Stimulated activated CD4-positive, alpha-beta T cell treated with anti-CD3 and anti-CD28 coated beads, Interleukin-4, amount 100 ng/mL, for 48 hours (primary cell): ENCODE results near the gene SCNM1.
"Not testable (repeated sequence)": the region's sequence is repeated elsewhere in the genome, so short reads cannot be mapped to it uniquely, and the experiment has no call there.

Experiments
- DNase-seq, 2 donors: peaks; one replicate each; pipeline ENCODE4 v3.0.0-alpha.2; 2020; ENCODE audit warnings: low read depth in 2 of 2

The SCNM1 gene

DNA sequence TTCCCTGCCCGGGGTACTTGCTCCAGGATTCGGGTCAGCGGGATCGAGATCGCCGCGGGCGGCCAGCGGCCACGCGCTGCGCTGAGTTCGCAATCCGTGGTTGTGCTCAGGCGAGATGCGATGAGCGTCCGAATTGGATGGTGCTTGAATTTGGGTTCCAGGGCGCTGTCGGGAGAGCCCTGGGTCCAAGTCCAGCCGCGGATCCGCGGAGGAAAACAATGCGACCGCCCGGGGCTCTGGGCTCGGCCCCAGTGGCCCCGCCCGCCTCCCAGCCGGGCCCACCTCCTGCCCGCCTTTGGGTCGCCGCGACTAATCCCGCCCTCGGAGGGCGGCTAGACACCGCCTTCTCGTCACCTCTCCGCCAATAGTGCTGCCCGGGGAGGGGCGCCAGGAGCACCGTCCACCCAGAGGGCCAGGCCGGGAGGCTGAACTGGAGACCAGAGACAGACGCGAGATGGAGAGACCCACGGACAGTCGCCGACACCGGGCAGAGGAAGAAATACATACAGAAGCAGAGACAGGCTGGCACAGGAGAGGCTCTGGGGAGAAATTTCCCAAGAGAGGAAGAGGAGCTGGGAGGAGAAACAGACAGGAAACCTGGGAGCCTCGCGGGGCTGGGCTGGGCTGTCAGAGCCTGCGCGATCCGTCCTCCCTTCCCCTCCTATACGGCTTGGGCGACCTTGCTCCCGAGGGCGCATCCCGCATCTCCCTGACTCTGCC, 19.4 kb upstream of the SCNM1 start, which contains the start of gene SEMA6C:
TSS of gene SEMA6C (minus strand) at position 220 of the 720 bp plus-strand sequence. CDS start 4,010 bp downstream, outside the sequence.
- DNase-seq, result peak; percentile 75 to 86

- no peak for DNase-seq
Measured at GRCh38 chr1:151147132-151147503, 18.8 kb upstream of the SCNM1 start.

GRCh38 chr1:151147665-151148064, 18.3 kb upstream of the SCNM1 start:
- no peak for DNase-seq

- peak; percentile 70 to 83 for DNase-seq
Measured at GRCh38 chr1:151156515-151156819, 9.5 kb upstream of the SCNM1 start, which contains the start of gene TNFAIP8L2. TSS of gene TNFAIP8L2 (plus strand) at chr1:151156649. CDS start at chr1:151158698, 2,049 bp downstream.

GRCh38 chr1:151157067-151157531, 8.8 kb upstream of the SCNM1 start:
- peak; percentile 43 to 64 for DNase-seq

DNA sequence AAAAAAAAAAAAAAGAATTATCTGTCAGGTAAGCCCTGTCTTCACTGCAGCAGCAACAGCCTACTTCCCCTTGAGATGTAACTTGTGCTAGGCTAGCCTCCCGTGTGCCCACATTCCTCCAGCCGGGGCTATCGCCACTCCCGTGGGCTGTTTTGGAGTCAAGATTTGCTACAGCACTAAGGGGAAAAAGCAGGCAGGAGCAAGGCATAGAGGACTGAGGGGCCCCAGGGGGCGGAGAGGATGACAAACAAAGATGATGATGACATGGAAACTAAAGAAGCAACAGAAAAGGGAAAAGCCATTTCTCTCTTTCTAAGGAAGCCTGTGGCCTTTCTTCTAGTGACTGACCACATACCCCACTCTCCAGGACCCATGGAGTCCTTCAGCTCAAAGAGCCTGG, 7.6 kb upstream of the SCNM1 start:
- DNase-seq, result peak; percentile 48 to 54

DNA sequence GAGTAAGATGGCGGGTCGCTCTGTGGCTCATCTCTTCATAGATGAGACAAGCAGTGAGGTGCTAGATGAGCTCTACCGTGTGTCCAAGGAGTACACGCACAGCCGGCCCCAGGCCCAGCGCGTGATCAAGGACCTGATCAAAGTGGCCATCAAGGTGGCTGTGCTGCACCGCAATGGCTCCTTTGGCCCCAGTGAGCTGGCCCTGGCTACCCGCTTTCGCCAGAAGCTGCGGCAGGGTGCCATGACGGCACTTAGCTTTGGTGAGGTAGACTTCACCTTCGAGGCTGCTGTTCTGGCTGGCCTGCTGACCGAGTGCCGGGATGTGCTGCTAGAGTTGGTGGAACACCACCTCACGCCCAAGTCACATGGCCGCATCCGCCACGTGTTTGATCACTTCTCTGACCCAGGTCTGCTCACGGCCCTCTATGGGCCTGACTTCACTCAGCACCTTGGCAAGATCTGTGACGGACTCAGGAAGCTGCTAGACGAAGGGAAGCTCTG, 7.1 kb upstream of the SCNM1 start:
- no peak for DNase-seq

- DNase-seq, result no peak
Measured at GRCh38 chr1:151159373-151159772, 6.6 kb upstream of the SCNM1 start.

GRCh38 chr1:151164732-151165280, 1.1 kb upstream of the SCNM1 start:
- DNase-seq, result no peak

DNA sequence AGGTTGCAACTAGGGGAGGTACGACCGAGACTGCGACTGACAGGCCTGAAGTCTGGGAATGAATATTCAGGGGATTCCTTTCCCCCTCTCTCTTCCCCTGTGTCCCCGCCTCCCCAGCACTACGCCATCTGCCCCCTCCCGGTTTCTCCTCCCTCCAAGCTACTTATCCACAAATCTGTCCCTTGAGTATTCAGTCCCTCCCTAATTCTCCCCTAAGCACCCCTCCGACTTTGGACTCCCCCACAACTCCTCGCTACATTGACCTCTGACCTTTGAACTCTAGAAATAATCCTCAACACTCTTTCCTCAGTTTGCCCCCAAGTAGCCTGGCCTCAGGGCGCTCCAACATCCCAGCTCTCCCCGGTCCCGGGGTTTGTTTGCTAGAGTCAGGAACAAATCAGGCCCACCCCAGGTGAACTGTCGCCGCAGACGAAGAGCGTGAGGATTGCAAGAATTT, 635 bp upstream of the SCNM1 start:
- no peak for DNase-seq

GRCh38 chr1:151166505-151166956, 587 bp downstream of the SCNM1 start:
- no peak for DNase-seq

GRCh38 chr1:151167116-151167515, 1.2 kb downstream of the SCNM1 start:
- no peak for DNase-seq

DNA sequence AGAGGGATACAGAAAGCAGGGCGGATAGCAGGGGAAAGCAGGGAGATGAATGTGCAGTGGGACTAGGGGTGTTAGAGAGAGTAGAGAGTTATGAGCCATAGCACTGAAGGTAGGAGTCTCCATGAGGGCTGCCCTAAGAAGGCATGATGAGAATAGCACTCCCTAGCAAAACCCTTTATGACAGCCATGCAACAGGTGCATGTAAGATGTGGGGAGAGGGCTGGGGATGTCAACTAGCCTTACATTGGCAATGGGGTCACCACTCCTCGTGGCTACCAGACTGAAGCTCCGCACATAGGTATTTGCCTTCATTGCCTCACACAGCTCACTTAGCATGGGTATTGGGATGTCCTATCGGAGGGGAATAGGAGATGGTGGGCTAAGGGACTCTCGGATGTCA, 5.2 kb downstream of the SCNM1 start:
- DNase-seq, result no peak

DNA sequence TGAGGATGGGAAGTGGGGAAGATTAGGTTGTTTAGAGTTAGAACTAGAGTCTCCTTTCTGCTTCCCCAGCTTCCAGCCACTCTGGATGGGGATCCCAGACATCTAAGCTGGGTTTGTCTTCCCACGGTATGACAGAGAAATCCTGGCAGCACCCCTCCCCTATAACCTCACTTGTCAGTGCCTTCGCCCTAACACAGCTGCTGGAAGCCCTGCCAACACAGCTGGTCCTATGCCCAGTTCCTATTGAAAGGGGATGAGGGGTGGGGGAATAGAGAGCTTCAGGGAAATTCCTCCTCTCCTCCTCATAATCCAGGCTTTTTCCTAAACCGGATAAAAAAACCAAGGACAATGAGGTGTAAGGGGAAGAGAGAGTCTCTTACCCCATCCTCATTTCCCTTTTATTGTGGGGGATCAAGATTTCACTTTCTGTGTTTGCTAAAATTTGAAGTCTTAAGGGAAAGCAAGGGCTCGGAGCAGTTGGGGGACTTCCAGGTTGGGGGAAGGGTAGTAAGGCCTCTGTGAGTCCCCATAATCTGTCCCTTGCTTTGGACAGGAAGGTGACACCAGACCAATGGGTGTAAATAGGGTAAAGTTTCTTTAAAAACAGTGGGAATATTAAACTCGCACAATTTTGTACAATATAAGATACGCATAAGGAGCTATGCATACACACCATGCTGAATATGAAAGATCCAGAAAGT, 9.2 kb downstream of the SCNM1 start:
- DNase-seq, result no peak

- no peak for DNase-seq
Measured at GRCh38 chr1:151175863-151176262, 9.9 kb downstream of the SCNM1 start, which contains the start of gene TMOD4. TSS of gene TMOD4 (minus strand) at chr1:151175981. CDS start at chr1:151174875, 1,106 bp downstream.

DNA sequence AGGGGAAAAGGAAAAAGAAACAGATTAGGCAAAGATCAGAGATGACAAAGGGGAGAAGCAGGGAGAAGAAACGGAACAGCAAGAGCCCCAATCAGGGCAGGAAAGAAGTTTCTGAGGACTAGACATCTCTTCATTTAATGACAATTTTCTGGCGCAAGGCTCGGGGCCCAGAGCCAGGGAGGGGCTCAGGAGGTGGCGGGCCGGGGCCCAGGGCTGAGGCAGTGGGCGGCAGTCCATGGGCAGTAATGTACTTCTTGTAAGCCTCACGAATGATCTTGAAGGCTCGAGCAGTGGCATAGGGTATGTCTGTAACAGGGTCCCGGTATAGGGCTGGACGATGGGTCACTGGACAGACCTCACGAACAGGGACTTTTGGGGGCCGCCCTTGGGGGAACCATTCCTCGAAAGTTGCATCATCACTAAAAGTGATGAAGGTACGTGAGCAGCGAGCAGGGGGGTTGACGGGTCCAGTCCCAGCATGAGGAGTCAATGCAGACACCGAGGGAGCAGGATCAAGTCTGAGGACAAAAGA, 10.6 kb downstream of the SCNM1 start:
- no peak for DNase-seq

- no peak for DNase-seq
Measured at GRCh38 chr1:151184211-151184610, 18.3 kb downstream of the SCNM1 start.

- DNase-seq, result no peak
Measured at GRCh38 chr1:151187205-151187604, 21.3 kb downstream of the SCNM1 start.

- DNase-seq, result not testable (repeated sequence)
Measured at GRCh38 chr1:151188667-151189066, 22.7 kb downstream of the SCNM1 start.

DNA sequence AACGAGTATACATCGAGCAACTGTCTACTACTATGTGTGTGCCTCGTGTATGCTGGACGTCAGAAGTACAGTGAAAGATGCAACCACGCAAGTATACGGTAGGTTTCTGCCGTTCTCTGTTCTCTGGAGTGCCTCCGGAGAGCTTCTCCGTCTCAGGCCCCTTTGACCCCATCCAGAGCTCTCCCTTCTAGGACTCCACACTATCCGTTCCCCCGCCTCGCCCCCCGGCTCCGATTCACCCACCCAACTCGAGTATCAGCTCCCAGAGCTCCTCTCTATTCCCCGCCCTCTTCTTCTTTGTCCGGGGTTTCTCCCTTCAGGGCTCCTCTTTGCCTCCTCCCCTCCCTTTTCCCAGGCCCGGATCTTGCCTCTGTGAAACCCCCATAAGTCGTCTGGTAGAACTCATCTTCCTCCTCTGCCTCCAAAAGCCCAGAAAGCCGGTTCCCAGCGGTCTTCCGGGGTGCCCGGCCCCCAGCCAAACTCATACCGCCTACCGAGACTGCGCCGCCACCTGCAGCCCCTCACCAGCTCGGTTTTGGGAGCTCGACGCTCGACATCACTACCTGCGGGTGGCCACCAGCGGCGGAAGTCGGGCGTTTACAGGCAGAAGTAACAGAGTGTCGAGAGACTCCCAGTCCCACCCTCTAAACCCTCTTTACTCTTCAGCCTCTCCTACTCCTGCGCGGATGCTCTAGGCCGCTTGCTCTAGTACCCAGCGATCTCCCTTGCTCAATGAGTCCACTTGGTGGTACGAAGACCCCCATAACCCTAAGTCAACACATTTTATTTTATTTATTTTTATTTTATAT, 23.9 kb downstream of the SCNM1 start, which contains the start of gene VPS72:
TSS of gene VPS72 (minus strand) at position 561 of the 809 bp plus-strand sequence. CDS start at position 485, 76 bp downstream.
- peak; percentile 80 to 83 for DNase-seq

DNA sequence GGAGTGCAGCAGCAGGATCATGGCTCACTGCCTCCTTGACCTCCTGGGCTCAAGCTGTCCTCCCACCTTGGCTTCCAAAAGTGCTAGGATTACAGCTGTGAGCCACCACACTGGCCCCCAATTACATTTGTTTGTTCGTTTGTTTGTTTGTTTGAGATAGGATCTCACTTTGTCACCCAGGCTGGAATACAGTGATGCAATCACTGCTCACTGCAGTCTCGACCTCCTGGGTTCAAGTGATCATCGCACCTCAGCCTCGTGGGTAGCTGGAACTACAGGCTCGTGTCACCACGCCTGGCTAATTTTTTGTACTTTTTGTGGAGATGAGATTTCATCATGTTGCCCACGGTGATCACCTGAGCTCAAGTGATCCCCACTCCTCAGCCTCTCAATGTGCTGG, 26.1 kb downstream of the SCNM1 start:
- DNase-seq, result no peak
